GM12878 (cell line): ENCODE results near the gene ZNF799. TPM values are rescaled to one million over a fixed set of nuclear protein-coding genes. Genes with fewer than 3 reads are reported as not detected.
A peak's percentile ranks its signal among the peaks of the same experiment; 100 is the strongest.

Experiments
- ATAC-seq: fragments of 200-7000 bp; cut with Tn5 transposase; 3 replicates; pipeline ENCODE4 v1.9.1; 2020; ENCODE audit warnings: mild to moderate bottlenecking, moderate library complexity
- BruUV-seq: library from RNA; stranded (reverse); fragments of 400-500 nt; replicated peaks from 2 replicates; lab custom pipeline; 2021; lab: Mats Ljungman, UMichigan
- CTCF ChIA-PET: fragments of 300-600 bp; sonication (Branson Sonifier 250); formaldehyde crosslinking; extraction: SDS; loops from one replicate; lab custom pipeline; 2021; ENCODE audit warnings: inconsistent platforms; lab: Yijun Ruan, JAX
- POLR2A ChIA-PET: fragments of 350-600 bp; formaldehyde crosslinking; extraction: SDS; loops from one replicate; lab custom pipeline; 2021; ENCODE audit warnings: inconsistent platforms; lab: Charles Lee
- RAD21 ChIA-PET: fragments of 300-600 bp; sonication (Branson Sonifier 250); formaldehyde crosslinking; loops from one replicate; lab custom pipeline; 2023; ENCODE audit warnings: antibody characterized with exemption; ENCODE audit not compliant: unreplicated experiment; lab: Charles Lee
- SMC1A ChIA-PET: fragments of 300-600 bp; sonication (Branson Sonifier 250); formaldehyde crosslinking; loops from one replicate; lab custom pipeline; 2023; ENCODE audit not compliant: unreplicated experiment, uncharacterized antibody; lab: Charles Lee
- DNase-seq: peaks from one replicate; pipeline ENCODE4 v3.0.0-alpha.2; 2011; ENCODE audit warnings: low read depth, low spot score
- FAIRE-seq: peaks from 3 replicates; lab custom pipeline; 2011; peaks lifted over from hg19 to GRCh38; lab: Jason Lieb, UNC
- H2AFZ ChIP-seq: 2 replicates; pipeline ENCODE4 v1.6.0; 2011; ENCODE audit warnings: low read depth, low read length, control low read depth; ENCODE audit not compliant: control insufficient read depth
- H3K27ac ChIP-seq: 2 replicates; pipeline ENCODE4 v1.5.1; 2011; ENCODE audit warnings: control low read depth; ENCODE audit not compliant: control insufficient read depth, insufficient read depth
- H3K27me3 ChIP-seq, 2 experiments: replicated peaks in 1 of 2; 2 replicates each; pipeline versions ENCODE4 v1.6.0 to v1.6.1; 2011; ENCODE audit warnings: low read length in 1 of 2; ENCODE audit not compliant: control insufficient read depth in 2 of 2, insufficient read depth in 2 of 2
- H3K36me3 ChIP-seq, 2 experiments: 2 replicates each; pipeline ENCODE4 v1.5.1; 2011; ENCODE audit warnings: low read length in 1 of 2; ENCODE audit not compliant: control insufficient read depth in 2 of 2, insufficient read depth in 2 of 2
- H3K4me1 ChIP-seq: 2 replicates; pipeline ENCODE4 v1.6.1; 2011; ENCODE audit warnings: mild to moderate bottlenecking, low read length, moderate library complexity, mixed read lengths; ENCODE audit not compliant: control insufficient read depth, insufficient read depth
- H3K4me2 ChIP-seq: 2 replicates; pipeline ENCODE4 v1.6.0; 2011; ENCODE audit warnings: control low read depth; ENCODE audit not compliant: control insufficient read depth, insufficient read depth
- H3K4me3 ChIP-seq: fragments of 200-600 bp; sonication (generic); 2 replicates; pipeline ENCODE4 v1.5.1; 2016
- H3K79me2 ChIP-seq: 2 replicates; pipeline ENCODE4 v1.6.0; 2011; ENCODE audit warnings: low read length; ENCODE audit not compliant: control insufficient read depth, insufficient read depth
- H3K9ac ChIP-seq: 2 replicates; pipeline ENCODE4 v1.8.0; 2011; ENCODE audit warnings: low read length, control low read depth, mixed read lengths; ENCODE audit not compliant: control insufficient read depth, insufficient read depth
- H3K9me3 ChIP-seq: replicated peaks from 3 replicates; pipeline ENCODE4 v1.5.1; 2011; ENCODE audit warnings: mild to moderate bottlenecking, low read length; ENCODE audit not compliant: control insufficient read depth, insufficient read depth
- H4K20me1 ChIP-seq: 2 replicates; pipeline ENCODE4 v1.6.0; 2011; ENCODE audit not compliant: control insufficient read depth, insufficient read depth
- CBFB ChIP-seq: IDR thresholded peaks from 2 replicates; pipeline ENCODE4 v1.6.1; 2016; ENCODE audit warnings: antibody characterized with exemption, low read depth
- CREM ChIP-seq: IDR thresholded peaks from 2 replicates; pipeline ENCODE4 v1.6.1; 2014; ENCODE audit warnings: antibody characterized with exemption, low read depth
- PAX5 ChIP-seq: IDR thresholded peaks from 2 replicates; pipeline ENCODE4 v1.6.1; 2011; ENCODE audit warnings: low read depth, low read length, borderline replicate concordance
- POLR2A ChIP-seq: IDR thresholded peaks from 2 replicates; pipeline ENCODE4 v1.6.1; 2011; ENCODE audit warnings: low read depth, mild to moderate bottlenecking, low read length
- POLR2AphosphoS5 ChIP-seq: IDR thresholded peaks from 2 replicates; pipeline ENCODE4 v1.6.1; 2011; ENCODE audit warnings: mild to moderate bottlenecking, low read length, inconsistent platforms
- RUNX3 ChIP-seq: IDR thresholded peaks from 2 replicates; pipeline ENCODE4 v1.6.1; 2012; ENCODE audit warnings: low read length, inconsistent platforms
- SIN3A ChIP-seq: IDR thresholded peaks from 2 replicates; pipeline ENCODE4 v1.6.1; 2012; ENCODE audit warnings: low read depth, low read length, improper control_type of control experiment
- SMC3 ChIP-seq: IDR thresholded peaks from 2 replicates; pipeline ENCODE4 v1.6.1; 2011; ENCODE audit warnings: low read length, improper control_type of control experiment, borderline replicate concordance
- SREBF2 ChIP-seq: IDR thresholded peaks from 2 replicates; pipeline ENCODE4 v1.6.1; 2012; ENCODE audit warnings: mild to moderate bottlenecking, low read length
- TAF1 ChIP-seq: IDR thresholded peaks from 2 replicates; pipeline ENCODE4 v1.6.1; 2011; ENCODE audit warnings: mild to moderate bottlenecking, low read depth, low read length, borderline replicate concordance
- ZZZ3 ChIP-seq: IDR thresholded peaks from 2 replicates; pipeline ENCODE4 v1.6.1; 2011; ENCODE audit warnings: low read depth; ENCODE audit not compliant: control insufficient read depth, insufficient read length
- WGBS: methylation state at CpG from one replicate; pipeline ENCODE4 v1.1.6; 2016; ENCODE audit warnings: low lambda C conversion rate; ENCODE audit not compliant: insufficient replicate concordance, insufficient coverage; ENCODE audit errors: missing lambda C conversion rate; 5-methylcytosine and 5-hydroxymethylcytosine counted together
- in situ Hi-C: fragments of 300-500 bp; cut with MboI; formaldehyde crosslinking; loops from 9 replicates; pipeline ENCODE4 v1.14.3; 2018; ENCODE audit warnings: mixed read lengths
- intact Hi-C: fragments of 100-400 bp; cut with micrococcal nuclease; formaldehyde crosslinking; loops from one replicate; pipeline ENCODE4 v1.14.2; 2022; ENCODE audit not compliant: unreplicated experiment
- polyA plus RNA-seq, 11 experiments: library from polyadenylated mRNA; depleted of rRNA in 4 of 11; unstranded in 6 of 11; stranded (reverse) in 5 of 11; fragments of >200 nt; fragmentation: Nextera tagmentation in 4 of 11; fragmentation: Illumina TruSeq in 1 of 11; extraction: Ambion mirVana in 4 of 11; extraction: Trizol in 1 of 11; gene quantifications; 1 replicate in 1 of 11; 2 replicates in 10 of 11; pipeline versions ENCODE4 v1.2.1 to v1.2.3, GENCODE V29; 2011 to 2016; ENCODE audit warnings: inconsistent platforms in 2 of 11, missing spikeins in 2 of 11, low read depth in 1 of 11
- total RNA-seq, 4 experiments: library from RNA; depleted of rRNA in 3 of 4; stranded (reverse); fragments of >200 nt in 3 of 4; fragmentation: Illumina TruSeq in 1 of 4; extraction: Trizol in 1 of 4; gene quantifications; 2 replicates each; pipeline versions ENCODE4 v1.2.1 to v1.2.3, GENCODE V29; 2013 to 2021
- TF ChIP-seq, protein P1 (sequence below): IDR thresholded peaks from 2 replicates; pipeline ENCODE4 v1.6.1; 2012; ENCODE audit warnings: low read depth, low read length, improper control_type of control experiment
- TF ChIP-seq, protein P2 (sequence below): fragments of 450-650 bp; IDR thresholded peaks from 2 replicates; pipeline ENCODE4 v1.6.1; 2016; ENCODE audit warnings: mild to moderate bottlenecking
- TF ChIP-seq, protein P3 (sequence below): fragments of 450-650 bp; IDR thresholded peaks from 2 replicates; pipeline ENCODE4 v1.6.1; 2018; ENCODE audit warnings: borderline replicate concordance, mild to moderate bottlenecking; ENCODE audit not compliant: partially characterized antibody
- TF ChIP-seq, protein P4 (sequence below): fragments of 450-650 bp; conservative IDR thresholded peaks from 2 replicates; pipeline ENCODE4 v1.6.1; 2017; ENCODE audit warnings: mild to moderate bottlenecking, moderate library complexity

Gene ZNF799
- total and polyA plus RNA-seq, 10 of the 15 experiments (the other 5 are each of a cell fraction or from before 2014, with no cell fraction given), result 1.5 to 9.2 (median 3.1) TPM

DNA sequence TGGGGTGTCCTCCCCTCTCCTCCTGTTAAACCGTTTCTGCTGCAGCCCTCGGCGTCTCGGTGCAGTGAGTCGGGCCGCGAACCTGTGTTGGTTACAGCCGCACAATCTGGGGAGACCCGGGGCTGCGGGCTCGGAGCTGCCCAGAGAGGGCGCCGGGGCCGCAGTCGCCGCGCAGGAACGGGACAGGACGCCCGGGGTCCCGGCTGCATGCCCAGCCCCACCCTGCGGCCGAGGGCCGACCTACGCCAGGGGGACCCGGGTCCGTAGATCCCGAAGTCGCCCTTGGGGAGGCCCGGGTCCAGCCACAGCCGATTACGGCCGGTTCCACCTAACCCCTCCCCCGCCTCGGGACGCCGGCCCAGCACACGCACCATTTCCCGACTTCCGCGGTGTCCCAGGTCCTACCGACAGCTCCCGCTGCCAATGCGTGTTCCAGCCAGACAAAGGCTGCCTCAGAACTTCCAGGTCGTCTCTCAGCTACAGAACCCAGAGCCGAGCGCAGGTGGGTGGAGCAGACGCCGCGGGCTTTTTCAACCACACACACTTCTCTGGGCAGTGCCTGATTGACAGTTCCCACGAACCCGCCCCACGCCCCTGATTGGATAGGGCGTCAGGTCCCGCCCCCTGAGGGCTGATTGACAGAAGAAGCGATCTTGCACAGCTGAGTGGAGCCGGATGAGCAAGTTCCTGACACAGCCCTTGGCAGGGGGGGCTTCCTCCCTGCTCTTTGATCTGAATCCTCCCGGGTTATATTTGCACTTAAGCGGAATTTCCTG, 39.7 kb upstream of the ZNF799 start, which contains the start of gene ZNF443:
ZNF443 (minus strand) TSS at position 481 of the 776 bp plus-strand sequence; CDS start at position 374, 107 bp downstream.
- Histone ChIP-seq H3K27ac (peak within 1 kb of the TSS; percentile 56), H3K36me3 (no peaks in the 10 kb centered on the region), H3K9ac (peak within 1 kb of the TSS; percentile 58), H3K79me2 (no peaks in the 10 kb centered on the region), H3K4me3 (peak within 1 kb of the TSS; percentile 74), H3K27me3 (no peaks in the 10 kb centered on the region), H4K20me1 (no peaks in the 10 kb centered on the region), H3K9me3 (no peaks in the 10 kb centered on the region; the same call in 2 of the 3 replicates), H2AFZ (peak within 1 kb of the TSS; percentile 88), H3K4me2 (peak within 1 kb of the TSS; percentile 60), H3K4me1 (no peaks in the 10 kb centered on the region)
- peak; percentile 97 for FAIRE-seq
- in situ Hi-C loops (no loop called here), intact Hi-C loops (loop anchor here (2.0 kb wide), 2 partner anchors 40 to 110 kb away; partner anchors contain the start of genes ZNF564 and ZNF799)
- ChIA-PET RAD21 (interaction anchor here (0.6 to 1.2 kb wide), 4 partner anchors 75 to 355 kb away, joined by 3 read pairs; partner anchors contain the start of genes ZNF442, ZNF490 and ZNF791), CTCF (interaction anchor here (1.0 to 1.6 kb wide), 3 partner anchors 43 to 517 kb away, joined by 3 to 4 read pairs (median 3); partner anchors contain the start of gene ZNF44), SMC1A (interaction anchor here (0.7 to 1.3 kb wide), 4 partner anchors 38 to 107 kb away, joined by 3 to 6 read pairs (median 3); partner anchors contain the start of gene ZNF563), POLR2A (interaction anchor here (0.6 to 1.1 kb wide), 3 partner anchors 37 to 238 kb away, joined by 3 to 4 read pairs (median 3); partner anchors contain the start of gene ZNF563)
- under 1% methylated on average over 58 of the region's 59 CpGs for WGBS
- peak; percentile 94 for DNase-seq
- BruUV-seq, result no TSS peak
- ATAC-seq, result peak; percentile 97
- TF ChIP-seq SREBF2 (no peak), CREM (0 out of 2 replicates have a peak, but pooled peaks have one; percentile 17), PAX5 (0 out of 2 replicates have a peak, but pooled peaks have one; percentile 24), TAF1 (peak; percentile 49; the same call in 1 of the 2 replicates), POLR2AphosphoS5 (0 out of 2 replicates have a peak, but pooled peaks have one; percentile 22), SIN3A (peak; percentile 47; the same call in 1 of the 2 replicates), ZZZ3 (no peak), POLR2A (peak; percentile 73), SMC3 (0 out of 2 replicates have a peak, but pooled peaks have one; percentile 1), CBFB (no peak), RUNX3 (peak; percentile 61)
- TF ChIP-seq, protein P1, sequence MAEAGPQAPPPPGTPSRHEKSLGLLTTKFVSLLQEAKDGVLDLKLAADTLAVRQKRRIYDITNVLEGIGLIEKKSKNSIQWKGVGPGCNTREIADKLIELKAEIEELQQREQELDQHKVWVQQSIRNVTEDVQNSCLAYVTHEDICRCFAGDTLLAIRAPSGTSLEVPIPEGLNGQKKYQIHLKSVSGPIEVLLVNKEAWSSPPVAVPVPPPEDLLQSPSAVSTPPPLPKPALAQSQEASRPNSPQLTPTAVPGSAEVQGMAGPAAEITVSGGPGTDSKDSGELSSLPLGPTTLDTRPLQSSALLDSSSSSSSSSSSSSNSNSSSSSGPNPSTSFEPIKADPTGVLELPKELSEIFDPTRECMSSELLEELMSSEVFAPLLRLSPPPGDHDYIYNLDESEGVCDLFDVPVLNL, result peak; percentile 84
- TF ChIP-seq, protein P2, sequence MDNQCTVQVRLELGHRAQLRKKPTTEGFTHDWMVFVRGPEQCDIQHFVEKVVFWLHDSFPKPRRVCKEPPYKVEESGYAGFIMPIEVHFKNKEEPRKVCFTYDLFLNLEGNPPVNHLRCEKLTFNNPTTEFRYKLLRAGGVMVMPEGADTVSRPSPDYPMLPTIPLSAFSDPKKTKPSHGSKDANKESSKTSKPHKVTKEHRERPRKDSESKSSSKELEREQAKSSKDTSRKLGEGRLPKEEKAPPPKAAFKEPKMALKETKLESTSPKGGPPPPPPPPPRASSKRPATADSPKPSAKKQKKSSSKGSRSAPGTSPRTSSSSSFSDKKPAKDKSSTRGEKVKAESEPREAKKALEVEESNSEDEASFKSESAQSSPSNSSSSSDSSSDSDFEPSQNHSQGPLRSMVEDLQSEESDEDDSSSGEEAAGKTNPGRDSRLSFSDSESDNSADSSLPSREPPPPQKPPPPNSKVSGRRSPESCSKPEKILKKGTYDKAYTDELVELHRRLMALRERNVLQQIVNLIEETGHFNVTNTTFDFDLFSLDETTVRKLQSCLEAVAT, result 0 out of 2 replicates have a peak, but pooled peaks have one; percentile 31
- TF ChIP-seq, protein P3, sequence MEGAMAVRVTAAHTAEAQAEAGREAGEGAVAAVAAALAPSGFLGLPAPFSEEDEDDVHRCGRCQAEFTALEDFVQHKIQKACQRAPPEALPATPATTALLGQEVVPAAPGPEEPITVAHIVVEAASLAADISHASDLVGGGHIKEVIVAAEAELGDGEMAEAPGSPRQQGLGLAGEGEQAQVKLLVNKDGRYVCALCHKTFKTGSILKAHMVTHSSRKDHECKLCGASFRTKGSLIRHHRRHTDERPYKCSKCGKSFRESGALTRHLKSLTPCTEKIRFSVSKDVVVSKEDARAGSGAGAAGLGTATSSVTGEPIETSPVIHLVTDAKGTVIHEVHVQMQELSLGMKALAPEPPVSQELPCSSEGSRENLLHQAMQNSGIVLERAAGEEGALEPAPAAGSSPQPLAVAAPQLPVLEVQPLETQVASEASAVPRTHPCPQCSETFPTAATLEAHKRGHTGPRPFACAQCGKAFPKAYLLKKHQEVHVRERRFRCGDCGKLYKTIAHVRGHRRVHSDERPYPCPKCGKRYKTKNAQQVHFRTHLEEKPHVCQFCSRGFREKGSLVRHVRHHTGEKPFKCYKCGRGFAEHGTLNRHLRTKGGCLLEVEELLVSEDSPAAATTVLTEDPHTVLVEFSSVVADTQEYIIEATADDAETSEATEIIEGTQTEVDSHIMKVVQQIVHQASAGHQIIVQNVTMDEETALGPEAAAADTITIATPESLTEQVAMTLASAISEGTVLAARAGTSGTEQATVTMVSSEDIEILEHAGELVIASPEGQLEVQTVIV, result no peak
- TF ChIP-seq, protein P4, sequence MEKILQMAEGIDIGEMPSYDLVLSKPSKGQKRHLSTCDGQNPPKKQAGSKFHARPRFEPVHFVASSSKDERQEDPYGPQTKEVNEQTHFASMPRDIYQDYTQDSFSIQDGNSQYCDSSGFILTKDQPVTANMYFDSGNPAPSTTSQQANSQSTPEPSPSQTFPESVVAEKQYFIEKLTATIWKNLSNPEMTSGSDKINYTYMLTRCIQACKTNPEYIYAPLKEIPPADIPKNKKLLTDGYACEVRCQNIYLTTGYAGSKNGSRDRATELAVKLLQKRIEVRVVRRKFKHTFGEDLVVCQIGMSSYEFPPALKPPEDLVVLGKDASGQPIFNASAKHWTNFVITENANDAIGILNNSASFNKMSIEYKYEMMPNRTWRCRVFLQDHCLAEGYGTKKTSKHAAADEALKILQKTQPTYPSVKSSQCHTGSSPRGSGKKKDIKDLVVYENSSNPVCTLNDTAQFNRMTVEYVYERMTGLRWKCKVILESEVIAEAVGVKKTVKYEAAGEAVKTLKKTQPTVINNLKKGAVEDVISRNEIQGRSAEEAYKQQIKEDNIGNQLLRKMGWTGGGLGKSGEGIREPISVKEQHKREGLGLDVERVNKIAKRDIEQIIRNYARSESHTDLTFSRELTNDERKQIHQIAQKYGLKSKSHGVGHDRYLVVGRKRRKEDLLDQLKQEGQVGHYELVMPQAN, result peak; percentile 82
